DND-41 (cell line): Measurements from ENCODE around the gene DHRSX.

ENCODE experiments used
- ATAC-seq: fragments of 200-7000 bp; cut with Tn5 transposase; 3 replicates; pipeline ENCODE4 v1.9.1; 2021; ENCODE audit warnings: low read depth; ENCODE audit not compliant: insufficient read depth
- DNase-seq: peaks from one replicate; pipeline ENCODE4 v3.0.0-alpha.2; 2020
- H2AFZ ChIP-seq: 2 replicates; pipeline ENCODE4 v1.6.0; 2012; ENCODE audit warnings: low read depth, low read length
- H3K27ac ChIP-seq: 2 replicates; pipeline ENCODE4 v1.5.1; 2012; ENCODE audit warnings: low read length, inconsistent platforms
- H3K27me3 ChIP-seq: fragments of 200-600 bp; sonication (generic); 2 replicates; pipeline ENCODE4 v1.6.0; 2012; ENCODE audit warnings: low read length, mild to moderate bottlenecking, inconsistent platforms; ENCODE audit not compliant: insufficient read depth, poor library complexity
- H3K36me3 ChIP-seq: 2 replicates; pipeline ENCODE4 v1.5.1; 2012; ENCODE audit warnings: low read length, inconsistent platforms; ENCODE audit not compliant: insufficient read depth
- H3K4me1 ChIP-seq: 2 replicates; pipeline ENCODE4 v1.5.1; 2012; ENCODE audit warnings: mild to moderate bottlenecking, low read length; ENCODE audit not compliant: insufficient read depth
- H3K4me2 ChIP-seq: 2 replicates; pipeline ENCODE4 v1.6.0; 2012; ENCODE audit warnings: mild to moderate bottlenecking, moderate library complexity, low read length, inconsistent platforms; ENCODE audit not compliant: insufficient read depth
- H3K4me3 ChIP-seq, 2 experiments: fragments of 200-600 bp in 1 of 2; shearing (Covaris generic) in 1 of 2; 2 replicates each; pipeline ENCODE4 v1.5.1; 2012 to 2016; ENCODE audit warnings: inconsistent platforms in 2 of 2, low read length in 2 of 2, mild to moderate bottlenecking in 2 of 2, low read depth in 1 of 2, moderate library complexity in 1 of 2
- H3K79me2 ChIP-seq: 2 replicates; pipeline ENCODE4 v1.6.0; 2012; ENCODE audit warnings: low read length, inconsistent platforms; ENCODE audit not compliant: insufficient read depth
- H3K9ac ChIP-seq: 2 replicates; pipeline ENCODE4 v1.6.0; 2012; ENCODE audit warnings: low read depth, mild to moderate bottlenecking, inconsistent platforms, low read length, moderate library complexity
- H3K9me3 ChIP-seq: 2 replicates; pipeline ENCODE4 v1.5.1; 2012; ENCODE audit warnings: low read length, moderate library complexity, mild to moderate bottlenecking, inconsistent platforms; ENCODE audit not compliant: insufficient read depth, severe bottlenecking
- H4K20me1 ChIP-seq: 2 replicates; pipeline ENCODE4 v1.6.0; 2012; ENCODE audit warnings: low read length; ENCODE audit not compliant: insufficient read depth
- CTCF ChIP-seq: IDR thresholded peaks from 2 replicates; pipeline ENCODE4 v1.5.1; 2012; ENCODE audit warnings: borderline replicate concordance, low read length, moderate library complexity, mild to moderate bottlenecking; ENCODE audit not compliant: poor library complexity, severe bottlenecking; ENCODE audit errors: extremely low read depth
- EZH2 ChIP-seq: IDR thresholded peaks from 3 replicates; pipeline ENCODE4 v1.6.1; 2012; ENCODE audit warnings: borderline replicate concordance, low read depth, mild to moderate bottlenecking, moderate library complexity, low read length, inconsistent platforms; ENCODE audit not compliant: severe bottlenecking

Gene DHRSX

GRCh38 chrX:2523911-2524310 lies 23.1 kb upstream of the DHRSX start:
- Histone ChIP-seq H4K20me1 (no peaks in the 10 kb centered on the region), H3K27ac (no peak overlapping the region), H3K4me2 (no peak overlapping the region), H3K4me1 (no peaks in the 10 kb centered on the region), H3K27me3 (no peaks in the 10 kb centered on the region), H2AFZ (no peak overlapping the region), H3K36me3 (no peaks in the 10 kb centered on the region), H3K9ac (no peak overlapping the region), H3K4me3 (no peak overlapping the region), H3K9me3 (no peaks in the 10 kb centered on the region), H3K79me2 (no peaks in the 10 kb centered on the region)
- TF ChIP-seq CTCF (no peak), EZH2 (no peak)
- ATAC-seq = no peak
- DNase-seq = no peak

GRCh38 chrX:2521927-2522386 lies 21.2 kb upstream of the DHRSX start:
- Histone ChIP-seq H3K36me3 (no peaks in the 10 kb centered on the region), H3K79me2 (no peaks in the 10 kb centered on the region), H3K9ac (no peak overlapping the region), H3K4me3 (no peak overlapping the region), H3K9me3 (no peaks in the 10 kb centered on the region), H3K4me2 (no peak overlapping the region), H2AFZ (no peak overlapping the region), H3K27me3 (no peaks in the 10 kb centered on the region), H3K27ac (no peak overlapping the region), H4K20me1 (no peaks in the 10 kb centered on the region), H3K4me1 (no peaks in the 10 kb centered on the region)
- TF ChIP-seq EZH2 = no peak
- no peak for TF ChIP-seq CTCF
- DNase-seq = no peak
- no peak for ATAC-seq

- Histone ChIP-seq H3K4me1 (no peaks in the 10 kb centered on the region), H3K27ac (no peak overlapping the region), H4K20me1 (no peaks in the 10 kb centered on the region), H3K27me3 (no peaks in the 10 kb centered on the region), H3K36me3 (no peaks in the 10 kb centered on the region), H3K9ac (no peak overlapping the region), H3K79me2 (no peaks in the 10 kb centered on the region), H3K9me3 (no peaks in the 10 kb centered on the region), H3K4me3 (no peak overlapping the region), H2AFZ (no peak overlapping the region), H3K4me2 (no peak overlapping the region)
- TF ChIP-seq CTCF (no peak), EZH2 (no peak)
- ATAC-seq = no peak
- DNase-seq = no peak
Observed at GRCh38 chrX:2521092-2521926, 20.5 kb upstream of the DHRSX start.
